Endothelial cell of umbilical vein (primary cell): ENCODE results near the gene RAB1B.

Experiments
- EZH2 ChIP-seq: IDR thresholded peaks from 2 replicates; pipeline ENCODE4 v1.6.1; 2012; ENCODE audit warnings: borderline replicate concordance, low read depth, mild to moderate bottlenecking, moderate library complexity, low read length, inconsistent platforms; ENCODE audit not compliant: severe bottlenecking
- FOS ChIP-seq: IDR thresholded peaks from 2 replicates; pipeline ENCODE4 v1.6.1; 2011; ENCODE audit warnings: mild to moderate bottlenecking, low read length, moderate library complexity, borderline replicate concordance; ENCODE audit not compliant: insufficient read depth
- MAX ChIP-seq: IDR thresholded peaks from 2 replicates; pipeline ENCODE4 v1.6.1; 2011; ENCODE audit not compliant: insufficient read depth, insufficient read length
- MYC ChIP-seq: IDR thresholded peaks from one replicate; pipeline ENCODE4 v1.6.1; 2011; ENCODE audit warnings: mild to moderate bottlenecking, low read depth, low read length
- POLR2A ChIP-seq: IDR thresholded peaks from 2 replicates; pipeline ENCODE4 v1.6.1; 2012; ENCODE audit warnings: low read depth, mild to moderate bottlenecking, control low read depth, low read length
- POLR2AphosphoS5 ChIP-seq: IDR thresholded peaks from 2 replicates; pipeline ENCODE4 v1.6.1; 2012; ENCODE audit warnings: low read depth, mild to moderate bottlenecking, control low read depth, low read length, moderate library complexity; ENCODE audit not compliant: insufficient read depth
- TF ChIP-seq, protein P1 (sequence below), 2 donors: IDR thresholded peaks; 1 replicate in 1 of 2; 2 replicates in 1 of 2; pipeline ENCODE4 v1.5.1; 2011; ENCODE audit warnings: low read length in 2 of 2, mild to moderate bottlenecking in 2 of 2, moderate library complexity in 2 of 2, control low read depth in 1 of 2, inconsistent platforms in 1 of 2, low read depth in 1 of 2; ENCODE audit not compliant: insufficient read depth in 1 of 2; ENCODE audit errors: extremely low read depth in 1 of 2

DNA sequence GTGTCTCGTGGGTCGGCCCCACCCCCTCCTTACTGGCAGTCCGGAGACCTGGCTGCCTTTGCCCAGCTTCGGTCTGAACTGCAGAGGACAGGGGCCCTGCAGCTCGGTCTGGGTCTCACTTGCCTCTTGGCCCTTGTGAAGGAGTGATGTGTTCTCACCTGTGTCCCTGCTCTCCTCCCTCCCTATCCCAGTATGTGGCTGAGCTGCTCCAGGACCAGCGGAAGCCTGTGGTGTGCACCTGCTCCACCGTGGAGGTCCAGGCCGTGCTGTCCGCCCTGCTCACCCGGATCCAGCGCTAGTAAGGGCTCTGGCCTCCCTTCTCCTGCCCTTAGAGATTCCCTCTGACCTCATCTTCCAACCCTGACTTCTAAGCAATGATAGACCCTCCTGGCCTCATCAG is 35.7 kb upstream of the RAB1B start:
- TF ChIP-seq, protein P1, sequence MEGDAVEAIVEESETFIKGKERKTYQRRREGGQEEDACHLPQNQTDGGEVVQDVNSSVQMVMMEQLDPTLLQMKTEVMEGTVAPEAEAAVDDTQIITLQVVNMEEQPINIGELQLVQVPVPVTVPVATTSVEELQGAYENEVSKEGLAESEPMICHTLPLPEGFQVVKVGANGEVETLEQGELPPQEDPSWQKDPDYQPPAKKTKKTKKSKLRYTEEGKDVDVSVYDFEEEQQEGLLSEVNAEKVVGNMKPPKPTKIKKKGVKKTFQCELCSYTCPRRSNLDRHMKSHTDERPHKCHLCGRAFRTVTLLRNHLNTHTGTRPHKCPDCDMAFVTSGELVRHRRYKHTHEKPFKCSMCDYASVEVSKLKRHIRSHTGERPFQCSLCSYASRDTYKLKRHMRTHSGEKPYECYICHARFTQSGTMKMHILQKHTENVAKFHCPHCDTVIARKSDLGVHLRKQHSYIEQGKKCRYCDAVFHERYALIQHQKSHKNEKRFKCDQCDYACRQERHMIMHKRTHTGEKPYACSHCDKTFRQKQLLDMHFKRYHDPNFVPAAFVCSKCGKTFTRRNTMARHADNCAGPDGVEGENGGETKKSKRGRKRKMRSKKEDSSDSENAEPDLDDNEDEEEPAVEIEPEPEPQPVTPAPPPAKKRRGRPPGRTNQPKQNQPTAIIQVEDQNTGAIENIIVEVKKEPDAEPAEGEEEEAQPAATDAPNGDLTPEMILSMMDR (IDR thresholded peaks at IDR 0.05; ENCODE audit: extremely low read depth in 1 of 2, insufficient read depth in 1 of 2, low read depth in 1 of 2, low read length in 2 of 2): no peak
- TF ChIP-seq EZH2 (no peak), POLR2A (no peak), MYC (no peak), MAX (no peak), POLR2AphosphoS5 (no peak), FOS (no peak)
